Ammon's horn (tissue), 1 donor: ENCODE measurements around the gene LMNA.

Experiments used
- DNase-seq: peaks from one replicate; pipeline ENCODE4 v3.0.0-alpha.2; 2016; ENCODE audit warnings: low spot score

The LMNA gene

GRCh38 chr1:156143765-156144489 is 29.4 kb downstream of the LMNA start:
- no peak for DNase-seq

DNA sequence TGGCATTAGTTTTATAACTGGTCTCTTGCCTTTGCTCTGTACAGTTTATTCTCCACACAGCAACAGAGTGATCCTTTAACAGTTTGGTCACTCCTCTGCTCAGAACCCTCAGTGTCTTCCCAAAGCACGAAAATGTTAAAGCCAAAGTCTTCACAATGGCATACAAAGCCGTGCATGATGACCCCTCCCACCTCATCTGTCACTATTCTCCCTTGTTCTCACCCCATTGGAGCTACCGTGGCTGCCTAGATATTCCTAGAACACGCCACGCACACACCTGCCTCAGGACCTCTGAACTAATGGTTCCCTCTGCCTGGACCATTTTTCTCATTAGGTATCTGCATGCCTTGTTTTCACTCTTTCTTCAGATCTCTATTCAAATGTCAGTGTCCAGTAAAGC is 30.2 kb downstream of the LMNA start:
- DNase-seq: no peak

GRCh38 chr1:156145650-156146019 is 31.1 kb downstream of the LMNA start:
- DNase-seq: no peak

DNA sequence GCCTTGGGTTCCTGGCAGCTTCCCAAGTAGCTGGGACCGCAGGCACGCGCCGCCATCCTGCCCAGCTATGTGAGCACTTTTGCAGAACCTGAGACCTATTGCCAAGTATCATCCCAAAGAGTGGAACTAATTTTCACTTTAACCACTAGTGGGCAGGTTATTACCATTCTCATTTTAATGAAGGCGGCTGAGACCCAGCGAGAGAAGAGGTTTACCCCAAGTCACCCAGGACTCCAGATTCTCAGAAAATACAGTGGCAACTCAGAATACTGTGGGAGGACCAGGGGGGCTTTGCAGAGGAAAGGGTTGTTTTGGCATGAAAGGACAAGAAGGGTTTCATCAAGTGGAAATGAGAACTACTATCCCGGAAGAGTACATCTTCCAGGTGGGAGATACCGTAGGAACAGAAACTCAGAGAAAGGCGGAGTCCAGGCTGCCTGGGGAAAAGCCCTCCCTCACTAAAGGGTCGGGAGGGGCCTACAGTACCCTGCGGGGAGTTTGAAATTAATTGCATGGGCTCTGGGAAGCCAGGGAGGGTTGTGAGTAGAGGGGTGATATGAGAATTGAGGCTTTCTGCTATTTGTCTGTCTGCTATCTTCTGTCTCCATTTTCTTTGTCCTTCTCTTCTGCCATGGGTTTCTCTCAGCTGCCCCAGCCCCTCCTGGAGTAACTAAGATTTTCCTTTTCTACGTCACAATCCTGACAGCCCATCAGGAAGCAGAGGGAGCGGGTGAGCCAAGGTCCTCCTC is 31.7 kb downstream of the LMNA start:
- peak; percentile 80 for DNase-seq

- DNase-seq: peak; percentile 70
These were observed 32.4 kb downstream of the LMNA start for GRCh38 chr1:156146769-156147405.

- peak; percentile 51 for DNase-seq
These were observed 33.7 kb downstream of the LMNA start for GRCh38 chr1:156148216-156148615.

- DNase-seq: no peak
These were observed 35.1 kb downstream of the LMNA start for GRCh38 chr1:156149374-156150332.

- DNase-seq: no peak
These were observed 36.0 kb downstream of the LMNA start for GRCh38 chr1:156150333-156151011.

DNA sequence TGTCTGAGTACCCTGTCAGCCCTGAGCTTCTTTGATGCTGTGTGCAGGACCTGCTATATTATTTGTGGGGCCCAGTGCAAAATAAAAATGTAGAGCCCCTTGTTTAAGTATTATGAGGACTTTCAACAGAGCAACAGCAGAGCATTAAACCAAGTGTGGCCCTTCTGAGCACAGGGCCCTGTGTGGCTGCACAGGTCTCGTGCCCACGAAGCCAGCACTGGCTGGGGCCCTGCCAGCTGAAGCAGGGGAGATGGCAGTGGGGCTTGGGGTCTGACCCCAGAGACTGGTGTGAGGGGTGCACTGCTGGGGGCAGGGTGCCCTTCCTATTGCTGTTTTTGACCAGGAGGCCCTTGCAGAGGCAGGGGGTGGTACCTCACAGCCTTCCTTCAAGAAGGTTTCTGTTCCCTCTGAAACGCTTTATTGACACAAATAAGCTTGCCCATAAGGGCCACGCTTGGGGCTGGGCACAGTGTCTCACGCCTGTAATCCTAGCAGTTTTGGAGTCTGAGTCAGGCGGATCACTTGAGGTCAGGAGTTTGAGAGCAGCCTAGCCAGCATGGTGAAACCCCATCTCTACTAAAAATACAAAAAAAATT is 36.7 kb downstream of the LMNA start:
- DNase-seq: no peak

DNA sequence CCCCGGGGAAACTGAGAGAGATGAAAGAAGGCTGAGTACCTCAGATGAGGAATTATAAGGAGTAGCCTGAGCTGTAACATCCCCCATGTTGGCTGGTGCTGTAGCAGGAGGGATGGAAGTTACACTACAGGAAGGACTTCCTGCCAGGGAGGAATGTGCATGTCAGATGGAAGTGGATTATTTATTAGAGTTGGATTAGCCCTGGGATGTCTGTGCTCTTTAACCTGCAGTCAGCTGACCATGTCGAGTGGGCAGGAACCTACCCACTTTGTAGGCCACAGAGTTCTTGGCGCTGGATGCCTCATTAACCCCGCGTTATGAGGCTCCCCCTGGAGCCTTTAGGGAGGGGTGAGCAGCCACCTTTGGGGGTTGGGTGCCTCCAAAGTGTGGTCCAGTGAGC is 38.1 kb downstream of the LMNA start:
- DNase-seq: no peak

DNA sequence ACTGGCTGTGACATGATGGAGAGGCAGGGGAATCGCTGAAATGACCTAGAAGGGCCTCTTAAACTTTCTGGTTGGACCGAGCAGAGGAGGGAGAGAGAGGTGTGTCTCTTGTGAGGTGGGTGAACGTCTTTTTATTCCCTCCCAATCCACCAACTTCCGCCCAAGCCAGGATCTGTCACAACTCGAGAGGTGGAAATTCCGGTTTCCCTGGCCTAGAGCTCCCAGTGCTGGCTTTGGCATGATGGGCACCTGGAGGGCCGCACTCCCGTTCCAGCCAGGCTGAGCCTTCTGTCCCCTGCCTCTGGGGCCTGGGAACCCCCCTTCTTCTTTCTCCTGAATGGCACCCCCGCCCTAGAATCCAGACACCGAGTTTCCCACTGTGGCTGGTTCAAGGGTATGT is 38.9 kb downstream of the LMNA start, which contains the start of gene SEMA4A:
SEMA4A (plus strand) TSS at position 224 of the 400 bp plus-strand sequence. CDS start 994 bp downstream, outside the sequence.
- no peak for DNase-seq

DNA sequence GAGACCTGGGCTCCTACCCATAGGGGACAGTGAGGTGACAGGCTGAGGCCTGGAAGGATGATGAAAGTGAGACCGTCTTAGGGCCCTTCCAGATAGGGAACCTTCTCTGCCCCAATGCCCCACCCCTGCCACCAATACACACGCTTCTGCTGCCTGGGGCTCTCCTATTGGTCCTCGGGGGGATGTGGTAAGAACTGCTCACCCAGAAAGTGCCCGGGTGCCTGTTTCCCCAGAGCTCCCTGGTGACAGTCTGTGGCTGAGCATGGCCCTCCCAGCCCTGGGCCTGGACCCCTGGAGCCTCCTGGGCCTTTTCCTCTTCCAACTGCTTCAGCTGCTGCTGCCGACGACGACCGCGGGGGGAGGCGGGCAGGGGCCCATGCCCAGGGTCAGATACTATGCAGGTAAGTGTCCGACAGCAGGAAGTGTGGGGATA is 39.8 kb downstream of the LMNA start:
- peak; percentile 42 for DNase-seq

DNA sequence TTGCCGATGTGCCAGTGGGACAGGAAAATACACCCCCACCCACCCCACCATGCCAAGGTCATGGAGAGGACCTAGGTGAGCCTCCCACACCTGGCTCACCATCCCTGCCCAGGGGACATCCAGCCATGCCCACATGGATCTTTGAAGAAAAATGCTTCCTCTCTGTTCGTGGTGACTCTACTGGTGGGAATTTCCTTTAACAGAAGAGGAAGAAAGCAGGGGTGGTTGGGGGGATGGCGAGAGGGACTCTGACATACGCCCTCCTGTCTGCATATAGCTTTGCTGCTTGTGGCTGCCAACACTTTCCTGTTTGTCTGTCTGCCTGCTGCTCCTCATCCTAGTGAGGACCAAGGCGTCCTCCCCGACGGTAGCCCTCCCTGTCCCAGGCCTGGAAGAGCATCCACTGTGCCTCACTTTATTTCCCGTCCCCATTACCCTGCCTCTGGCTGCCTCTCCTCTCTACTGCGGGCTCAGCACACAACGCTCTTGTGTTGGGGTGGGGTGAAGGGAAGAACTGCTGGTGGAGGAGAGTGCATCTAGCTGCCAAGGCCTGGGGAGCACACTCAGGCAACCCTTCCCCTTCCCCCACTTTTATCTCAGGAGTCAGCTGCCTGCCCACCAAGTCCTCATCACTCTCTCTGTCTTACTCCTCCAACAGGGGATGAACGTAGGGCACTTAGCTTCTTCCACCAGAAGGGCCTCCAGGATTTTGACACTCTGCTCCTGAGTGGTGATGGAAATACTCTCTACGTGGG is 41.4 kb downstream of the LMNA start:
- DNase-seq: no peak

GRCh38 chr1:156157506-156157905 is 43.0 kb downstream of the LMNA start:
- DNase-seq: no peak

DNA sequence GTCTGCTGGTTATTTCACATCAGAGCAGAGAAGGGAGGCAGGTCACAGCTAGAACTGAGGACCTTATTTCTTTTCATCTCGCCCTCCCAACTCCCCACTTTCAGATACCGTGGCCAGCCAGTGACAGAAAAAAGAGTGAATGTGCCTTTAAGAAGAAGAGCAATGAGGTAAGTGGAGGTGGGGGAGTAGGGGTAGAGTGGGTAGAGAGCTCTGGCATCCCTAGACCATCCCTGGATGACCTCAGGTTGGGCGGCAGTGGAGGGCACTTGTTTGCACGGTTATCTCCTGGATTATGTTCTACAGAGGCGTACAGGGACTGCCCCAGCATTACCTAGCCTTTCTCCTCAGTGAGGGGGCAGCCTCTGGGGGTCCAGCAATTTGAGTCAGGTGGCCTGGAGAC is 43.5 kb downstream of the LMNA start:
- no peak for DNase-seq

DNA sequence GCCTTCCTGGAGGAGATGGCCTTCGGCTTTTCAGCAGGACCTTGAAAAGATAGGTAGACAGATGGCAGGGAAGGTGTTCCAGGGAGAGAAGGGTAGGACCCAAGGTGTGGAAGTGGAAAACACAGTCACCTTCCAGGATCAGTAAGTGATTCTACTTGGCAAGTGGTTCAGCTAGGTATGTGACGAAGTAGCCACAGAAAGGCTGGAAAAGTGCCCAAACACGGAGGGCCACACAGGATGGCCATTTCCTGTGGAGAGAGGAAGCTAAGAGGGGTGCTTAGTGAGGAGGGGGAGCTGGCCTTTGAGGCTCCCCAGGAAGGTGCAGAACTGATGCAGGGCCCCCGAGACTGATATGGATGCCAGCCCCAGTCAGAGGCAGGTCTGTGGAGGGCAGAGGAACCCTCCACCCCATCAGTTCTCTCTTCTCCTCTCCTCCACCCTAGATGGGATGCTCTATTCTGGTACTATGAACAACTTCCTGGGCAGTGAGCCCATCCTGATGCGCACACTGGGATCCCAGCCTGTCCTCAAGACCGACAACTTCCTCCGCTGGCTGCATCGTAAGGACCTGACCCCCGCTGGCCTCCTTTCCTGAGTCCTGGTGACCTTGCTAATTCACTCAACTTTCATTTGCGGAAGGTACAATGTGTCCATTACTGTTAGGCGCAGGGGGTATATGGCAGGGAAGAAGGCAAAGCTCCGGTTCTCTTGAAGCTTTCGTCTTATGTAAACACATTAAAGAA is 45.7 kb downstream of the LMNA start:
- DNase-seq: no peak

DNA sequence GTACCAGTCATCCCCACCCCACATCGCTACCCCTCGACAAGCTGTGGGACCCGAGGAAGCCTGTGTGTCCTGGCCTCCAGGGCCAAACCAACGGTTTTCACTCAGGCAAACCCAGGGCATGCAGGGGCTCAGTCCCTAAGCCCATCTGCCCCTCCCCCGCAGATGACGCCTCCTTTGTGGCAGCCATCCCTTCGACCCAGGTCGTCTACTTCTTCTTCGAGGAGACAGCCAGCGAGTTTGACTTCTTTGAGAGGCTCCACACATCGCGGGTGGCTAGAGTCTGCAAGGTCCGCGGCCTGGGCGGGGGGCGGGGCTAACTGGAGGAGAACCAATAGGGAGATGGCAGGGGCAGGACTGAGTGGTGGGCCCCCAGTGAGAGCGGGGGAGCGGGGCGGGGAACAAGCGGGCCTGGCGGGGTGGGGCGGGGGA is 46.2 kb downstream of the LMNA start:
- peak; percentile 88 for DNase-seq

GRCh38 chr1:156162430-156163037 is 48.0 kb downstream of the LMNA start:
- no peak for DNase-seq

DNA sequence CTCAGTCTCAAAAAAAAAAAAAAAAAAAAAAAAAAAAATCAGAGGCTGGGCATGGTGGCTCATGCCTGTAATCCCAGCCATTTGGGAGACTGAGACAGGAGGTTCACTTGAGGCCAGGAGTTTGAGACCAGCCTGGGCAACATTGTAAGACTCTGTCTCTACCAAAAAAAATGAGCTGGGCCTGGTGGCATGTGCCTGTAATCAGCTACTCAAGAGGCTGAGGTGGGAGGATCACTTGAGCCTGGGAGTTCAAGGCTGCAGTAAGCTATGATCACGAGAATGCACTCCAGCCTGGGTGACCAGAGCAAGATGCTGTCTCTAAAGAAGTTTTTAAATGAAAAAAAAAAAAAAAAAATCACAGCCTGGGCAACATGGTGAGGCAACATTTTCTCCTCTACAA is 49.2 kb downstream of the LMNA start:
- no peak for DNase-seq
